Lower lobe of right lung (tissue), 2 donors: ENCODE measurements around the gene KCNA1. TPM values are rescaled to one million over a fixed set of nuclear protein-coding genes. Genes with fewer than 3 reads are reported as not detected.

Experiments used
- ATAC-seq, 2 donors: fragments of 200-7000 bp; cut with Tn5 transposase; one replicate each; pipeline ENCODE4 v1.9.1; 2020 to 2022; ENCODE audit warnings: mild to moderate bottlenecking in 2 of 2, moderate library complexity in 2 of 2
- DNase-seq: peaks from one replicate; pipeline ENCODE4 v3.0.0-alpha.2; 2020
- H3K27ac ChIP-seq: fragments of 200-600 bp; one replicate; pipeline ENCODE4 v1.8.0; 2022
- H3K27me3 ChIP-seq: fragments of 200-600 bp; one replicate; pipeline ENCODE4 v1.8.0; 2022; ENCODE audit warnings: low read depth
- H3K36me3 ChIP-seq: fragments of 200-600 bp; one replicate; pipeline ENCODE4 v1.8.0; 2022; ENCODE audit warnings: mild to moderate bottlenecking
- H3K4me1 ChIP-seq: fragments of 200-600 bp; one replicate; pipeline ENCODE4 v1.8.0; 2022
- H3K4me3 ChIP-seq: fragments of 200-600 bp; one replicate; pipeline ENCODE4 v1.8.0; 2022; ENCODE audit warnings: mild to moderate bottlenecking
- H3K9me3 ChIP-seq: fragments of 200-600 bp; one replicate; pipeline ENCODE4 v1.8.0; 2022
- intact Hi-C: fragments of 100-400 bp; cut with DNase I; formaldehyde crosslinking; loops from one replicate; pipeline ENCODE4 v1.11.0; 2022
- total RNA-seq: library from RNA; stranded (reverse); fragmentation: NEBNext Ultra II Directional; extraction: Animal tissue kit (Norgen Biotek cat#: 25700); gene quantifications from one replicate; pipeline ENCODE4 v1.2.1, GENCODE V29; 2021
- TF ChIP-seq, protein P1 (sequence below): fragments of 200-600 bp; IDR thresholded peaks from one replicate; pipeline ENCODE4 v1.8.0; 2022; ENCODE audit warnings: antibody characterized with exemption, mild to moderate bottlenecking
- donor health status: DM: no; HTN: yes; CAD: no; lungs with severe emphysema.

KCNA1 gene
- total RNA-seq, 1 donor from 2014 or later: not detected

- no peak for ATAC-seq
- intact Hi-C loops: no loop called here
- DNase-seq: no peak
These were observed 22.9 kb downstream of the KCNA1 start for GRCh38 chr12:4932576-4932975.

DNA sequence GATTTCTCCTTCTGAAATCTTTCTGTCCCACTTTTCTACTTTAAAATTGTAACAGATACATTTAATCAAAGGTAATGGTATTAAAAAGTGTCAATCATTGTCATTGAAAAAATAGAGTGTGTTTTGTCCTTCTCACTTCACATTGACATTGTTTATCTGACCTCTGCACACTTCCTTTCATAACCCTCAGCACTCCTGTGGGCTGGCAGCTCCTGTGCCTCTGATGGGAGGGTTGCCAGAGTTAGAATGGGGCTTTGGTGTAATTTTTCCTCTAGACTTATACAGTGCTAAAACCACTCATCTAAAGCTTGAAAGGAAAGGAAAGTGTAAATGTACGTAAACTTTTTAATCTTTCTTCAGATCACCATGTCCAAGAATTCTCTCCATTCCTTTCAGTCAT is 23.7 kb downstream of the KCNA1 start:
- H3K27me3 ChIP-seq: peaks cover 16% of the 10 kb centered on the region

More at GRCh38 chr12:4932576-4932975, 22.9 kb downstream of the KCNA1 start:
- H3K27ac ChIP-seq: no peak overlapping the region
- H3K27me3 ChIP-seq: peaks cover 16% of the 10 kb centered on the region
- no peaks in the 10 kb centered on the region for H3K9me3 ChIP-seq
- H3K36me3 ChIP-seq: no peaks in the 10 kb centered on the region
- H3K4me3 ChIP-seq: no peak overlapping the region
- H3K4me1 ChIP-seq: no peaks in the 10 kb centered on the region
- TF ChIP-seq, protein P1, sequence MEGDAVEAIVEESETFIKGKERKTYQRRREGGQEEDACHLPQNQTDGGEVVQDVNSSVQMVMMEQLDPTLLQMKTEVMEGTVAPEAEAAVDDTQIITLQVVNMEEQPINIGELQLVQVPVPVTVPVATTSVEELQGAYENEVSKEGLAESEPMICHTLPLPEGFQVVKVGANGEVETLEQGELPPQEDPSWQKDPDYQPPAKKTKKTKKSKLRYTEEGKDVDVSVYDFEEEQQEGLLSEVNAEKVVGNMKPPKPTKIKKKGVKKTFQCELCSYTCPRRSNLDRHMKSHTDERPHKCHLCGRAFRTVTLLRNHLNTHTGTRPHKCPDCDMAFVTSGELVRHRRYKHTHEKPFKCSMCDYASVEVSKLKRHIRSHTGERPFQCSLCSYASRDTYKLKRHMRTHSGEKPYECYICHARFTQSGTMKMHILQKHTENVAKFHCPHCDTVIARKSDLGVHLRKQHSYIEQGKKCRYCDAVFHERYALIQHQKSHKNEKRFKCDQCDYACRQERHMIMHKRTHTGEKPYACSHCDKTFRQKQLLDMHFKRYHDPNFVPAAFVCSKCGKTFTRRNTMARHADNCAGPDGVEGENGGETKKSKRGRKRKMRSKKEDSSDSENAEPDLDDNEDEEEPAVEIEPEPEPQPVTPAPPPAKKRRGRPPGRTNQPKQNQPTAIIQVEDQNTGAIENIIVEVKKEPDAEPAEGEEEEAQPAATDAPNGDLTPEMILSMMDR: no peak

GRCh38 chr12:4934407-4935035 is 24.8 kb downstream of the KCNA1 start:
- intact Hi-C loops: no loop called here

More for the DNA sequence above, 23.7 kb downstream of the KCNA1 start:
- H3K4me1 ChIP-seq: no peaks in the 10 kb centered on the region
- H3K4me3 ChIP-seq: no peak overlapping the region
- intact Hi-C loops: no loop called here
- DNase-seq: no peak
- TF ChIP-seq, protein P1: no peak
- no peaks in the 10 kb centered on the region for H3K9me3 ChIP-seq
- no peaks in the 10 kb centered on the region for H3K36me3 ChIP-seq
- H3K27ac ChIP-seq: no peak overlapping the region
- ATAC-seq: no peak

DNA sequence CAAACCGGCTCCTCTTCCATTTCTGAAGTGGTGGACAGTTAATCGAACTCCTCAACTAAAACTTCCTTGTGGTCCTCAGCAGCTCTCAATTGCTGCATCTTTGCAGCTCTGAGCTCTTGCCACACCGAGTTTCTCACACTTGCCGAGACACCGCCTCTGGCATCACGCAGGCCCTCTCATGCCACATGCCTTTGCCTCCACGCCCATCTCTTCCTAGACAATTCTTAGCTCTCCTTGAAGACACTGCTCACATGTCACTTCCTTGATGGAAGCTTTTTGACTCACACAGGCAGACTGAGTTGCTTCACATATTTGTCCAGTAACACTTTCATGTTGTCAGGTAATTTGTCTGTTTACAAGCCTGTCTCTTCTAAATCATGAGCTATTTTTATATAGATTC is 29.2 kb downstream of the KCNA1 start:
- no peak for ATAC-seq
- H3K27ac ChIP-seq: no peak overlapping the region
- no peak for DNase-seq
- intact Hi-C loops: no loop called here
- no peak overlapping the region for H3K4me3 ChIP-seq
- no peaks in the 10 kb centered on the region for H3K4me1 ChIP-seq
- H3K36me3 ChIP-seq: no peaks in the 10 kb centered on the region
- peaks cover 13% of the 10 kb centered on the region for H3K27me3 ChIP-seq
- TF ChIP-seq, protein P1: no peak
- H3K9me3 ChIP-seq: no peaks in the 10 kb centered on the region

More at GRCh38 chr12:4934407-4935035, 24.8 kb downstream of the KCNA1 start:
- no peak overlapping the region for H3K27ac ChIP-seq
- H3K4me1 ChIP-seq: no peaks in the 10 kb centered on the region
- TF ChIP-seq, protein P1: no peak
- no peak overlapping the region for H3K4me3 ChIP-seq
- ATAC-seq (no peak), DNase-seq (no peak)
- no peaks in the 10 kb centered on the region for H3K9me3 ChIP-seq
- no peaks in the 10 kb centered on the region for H3K36me3 ChIP-seq
- peaks cover 16% of the 10 kb centered on the region for H3K27me3 ChIP-seq

- intact Hi-C loops: no loop called here
- DNase-seq: no peak
- Histone ChIP-seq H3K27ac (no peak overlapping the region), H3K27me3 (peaks cover 8% of the 10 kb centered on the region), H3K36me3 (no peaks in the 10 kb centered on the region), H3K4me3 (no peak overlapping the region), H3K4me1 (no peaks in the 10 kb centered on the region), H3K9me3 (no peaks in the 10 kb centered on the region)
- ATAC-seq: no peak
- TF ChIP-seq, protein P1: no peak
These were observed 29.8 kb downstream of the KCNA1 start for GRCh38 chr12:4939418-4940023.
